ENCODE results near the gene PTPN3.

- TF ChIP-seq EP300 (IDR thresholded peaks at IDR 0.05; ENCODE audit: borderline replicate concordance) (no peak), REST (IDR thresholded peaks at IDR 0.05; ENCODE audit: low read depth) (no peak), YY1 (IDR thresholded peaks at IDR 0.05; ENCODE audit: low read depth) (no peak), CEBPB (IDR thresholded peaks at IDR 0.05) (no peak), FOXM1 (IDR thresholded peaks at IDR 0.05; ENCODE audit: borderline replicate concordance, low read depth) (no peak), TCF12 (IDR thresholded peaks at IDR 0.05; ENCODE audit: low read depth) (no peak), EGR1 (IDR thresholded peaks at IDR 0.05) (no peak), MAX (IDR thresholded peaks at IDR 0.05) (no peak)
These were observed 1.9 kb downstream of the PTPN3 start for GRCh38 chr9:109496218-109496617.
